D721Med (cell line): Measurements from ENCODE around the gene ICE2.
"Not testable (repeated sequence)": the region's sequence is repeated elsewhere in the genome, so short reads cannot be mapped to it uniquely, and the experiment has no call there.

Experiments
- DNase-seq: peaks from one replicate; pipeline ENCODE4 v3.0.0; 2011; ENCODE audit warnings: low spot score; ENCODE audit not compliant: insufficient read length
- FAIRE-seq: peaks from 2 replicates; lab custom pipeline; 2011; peaks lifted over from hg19 to GRCh38; lab: Jason Lieb, UNC
- CTCF ChIP-seq: IDR thresholded peaks from 2 replicates; pipeline ENCODE4 v1.5.1; 2012; ENCODE audit warnings: mild to moderate bottlenecking, control low read depth; ENCODE audit not compliant: insufficient read depth; ENCODE audit errors: missing control alignments

Gene ICE2

DNA sequence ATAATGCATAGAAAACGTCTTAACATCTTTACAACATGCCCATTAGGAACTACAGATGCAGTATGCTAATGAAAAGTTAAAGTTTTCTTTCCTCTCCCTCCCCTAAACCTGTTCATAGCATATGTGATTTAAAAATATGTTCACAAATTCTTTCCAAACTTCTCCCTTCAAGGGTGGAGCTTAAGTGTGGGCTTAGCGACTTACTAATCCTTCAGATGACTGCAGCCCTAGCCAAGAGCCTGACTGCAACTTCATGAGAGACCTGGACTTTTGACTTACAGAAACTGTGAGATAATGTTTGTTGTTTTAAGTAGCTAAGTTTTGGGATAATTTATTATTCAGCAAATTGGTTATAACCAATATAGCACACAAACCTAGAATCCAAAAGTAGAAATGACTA is 59.2 kb downstream of the ICE2 start:
- FAIRE-seq (no peak), DNase-seq (no peak)
- TF ChIP-seq CTCF: no peak

- DNase-seq (no peak), FAIRE-seq (no peak)
- no peak for TF ChIP-seq CTCF
These were observed 60.8 kb downstream of the ICE2 start for GRCh38 chr15:60418096-60418495.

GRCh38 chr15:60417112-60417511 is 61.8 kb downstream of the ICE2 start:
- no peak for TF ChIP-seq CTCF
- DNase-seq (no peak), FAIRE-seq (no peak)

DNA sequence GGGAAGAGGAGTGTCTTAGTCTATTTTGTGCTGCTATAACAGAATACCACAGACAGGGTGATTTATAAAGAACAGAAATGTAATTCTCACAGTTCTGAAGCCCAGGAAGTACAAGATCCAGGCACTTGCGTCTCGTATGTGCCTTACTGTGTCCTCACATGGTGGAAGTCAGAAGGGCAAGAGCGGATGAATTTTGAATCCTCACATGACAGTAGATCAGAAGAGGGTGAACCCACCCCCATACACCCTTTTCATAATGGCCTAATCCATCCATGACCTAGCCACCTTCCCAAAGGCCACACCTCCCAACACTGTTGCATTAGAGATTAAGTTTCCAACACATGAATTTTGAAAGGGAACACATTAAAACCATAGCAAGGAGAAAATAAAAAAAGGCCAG is 62.5 kb downstream of the ICE2 start:
- FAIRE-seq (no peak), DNase-seq (no peak)
- TF ChIP-seq CTCF: no peak

DNA sequence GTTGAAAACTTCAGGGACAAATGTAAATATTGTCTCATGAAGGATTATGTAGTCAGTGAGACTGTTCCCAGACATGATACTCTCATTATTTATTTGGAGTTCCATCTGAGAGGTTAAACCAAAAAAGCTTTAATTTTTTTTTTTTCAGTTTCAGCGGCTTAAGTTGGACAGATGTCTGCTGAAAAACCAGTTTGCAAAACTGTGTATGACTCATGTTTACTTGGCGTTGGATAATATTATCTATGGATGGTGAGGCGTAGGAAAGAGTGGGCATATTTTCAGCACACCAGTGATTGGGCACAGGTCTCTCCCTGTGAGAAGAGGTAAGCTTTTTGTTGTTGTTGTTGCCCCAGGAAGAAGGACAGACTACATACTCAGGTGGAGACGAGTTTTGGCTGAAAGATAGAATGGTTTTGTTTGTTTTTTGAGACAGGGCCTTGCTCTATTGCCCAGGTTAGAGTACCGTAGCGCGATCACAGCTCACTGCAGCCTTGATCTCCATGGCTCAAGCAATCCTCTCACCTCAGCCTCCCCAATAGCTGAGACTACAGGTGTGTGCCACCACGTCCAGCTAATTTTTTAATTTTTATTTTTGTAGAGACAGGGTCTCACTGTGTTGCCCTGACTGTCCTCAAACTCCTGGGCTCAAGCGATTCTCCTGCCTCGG is 64.8 kb downstream of the ICE2 start:
- no peak for TF ChIP-seq CTCF
- DNase-seq (no peak), FAIRE-seq (no peak)

DNA sequence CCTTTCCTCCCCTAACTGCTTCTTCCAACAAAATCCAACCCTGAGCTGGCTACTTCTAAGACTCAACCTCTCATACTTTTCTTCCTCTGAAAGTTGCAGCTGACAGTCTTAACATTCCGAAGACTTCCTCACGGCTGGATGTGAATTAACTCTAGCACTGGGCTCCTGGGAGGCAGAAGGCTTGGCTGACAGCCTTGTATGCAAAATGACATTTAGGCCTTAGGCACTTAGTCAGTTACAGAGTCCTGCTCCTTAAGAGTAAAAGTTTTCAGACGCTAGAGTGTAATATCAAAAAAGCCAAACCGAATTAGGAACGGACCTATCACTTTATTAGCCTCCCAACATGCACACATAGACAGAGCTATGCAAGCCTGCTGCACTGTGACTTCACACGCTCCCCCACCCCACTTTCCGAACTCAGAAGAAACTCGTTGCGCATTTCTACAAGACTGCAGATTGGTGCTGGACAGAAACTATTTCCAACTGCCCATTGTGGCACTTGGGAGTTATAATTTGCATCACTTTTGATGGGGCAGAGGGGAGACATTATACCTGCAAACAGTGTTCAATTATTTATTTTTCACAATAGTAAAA is 65.6 kb downstream of the ICE2 start:
- no peak for FAIRE-seq
- TF ChIP-seq CTCF: no peak
- DNase-seq: no peak

DNA sequence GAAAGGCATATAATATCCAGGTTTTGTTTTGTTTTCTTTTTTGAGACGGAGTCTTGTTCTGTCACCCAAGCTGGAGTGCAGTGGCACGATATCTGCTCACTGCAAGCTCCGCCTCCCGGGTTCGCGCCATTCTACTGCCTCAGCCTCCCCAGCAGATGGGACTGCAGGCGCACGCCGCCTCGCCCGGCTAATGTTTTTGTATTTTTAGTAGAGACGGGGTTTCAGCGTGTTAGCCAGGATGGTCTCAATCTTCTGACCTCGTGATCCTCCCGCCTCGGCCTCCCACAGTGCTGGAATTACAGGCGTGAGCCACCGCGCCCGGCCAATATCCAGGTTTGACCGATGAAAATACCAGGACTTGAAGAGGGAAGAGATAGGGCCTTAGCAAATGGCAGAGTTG is 66.1 kb downstream of the ICE2 start:
- FAIRE-seq, DNase-seq: not testable (repeated sequence)
